Gastroesophageal sphincter (tissue), 3 donors: ENCODE results near the gene SLC44A4.

ENCODE experiments used
- EP300 ChIP-seq: sonication (generic); formaldehyde crosslinking; IDR thresholded peaks from one replicate; pipeline ENCODE4 v1.6.1; 2017; ENCODE audit warnings: antibody characterized with exemption, mild to moderate bottlenecking
- POLR2AphosphoS5 ChIP-seq: sonication (generic); formaldehyde crosslinking; IDR thresholded peaks from one replicate; pipeline ENCODE4 v1.6.1; 2017; ENCODE audit warnings: antibody characterized with exemption
- TF ChIP-seq, protein P1 (sequence below), 4 experiments: fragments of 200-600 bp in 2 of 4; fragments of 450-650 bp in 2 of 4; sonication (generic) in 1 of 4; IDR thresholded peaks; one replicate each; pipeline ENCODE4 v1.5.1; 2017 to 2019; ENCODE audit warnings: antibody characterized with exemption in 4 of 4, mild to moderate bottlenecking in 2 of 4, moderate library complexity in 2 of 4

DNA sequence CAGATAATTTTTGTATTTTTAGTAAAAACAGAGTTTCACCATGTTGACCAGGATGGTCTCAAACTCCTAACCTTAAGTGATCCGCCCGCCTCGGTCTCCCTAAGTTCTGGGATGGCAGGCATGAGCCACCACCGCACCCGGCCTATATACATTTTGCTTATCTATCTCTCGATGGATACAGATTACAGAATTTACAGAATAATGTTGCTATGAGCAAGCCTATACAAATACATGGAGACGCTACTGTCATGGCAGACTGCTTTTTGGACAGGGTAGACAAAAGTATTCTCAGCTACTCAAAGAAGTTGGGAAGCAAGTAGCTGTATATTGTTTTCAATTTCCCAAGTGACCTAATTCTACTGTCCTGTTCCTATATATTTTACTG is 65.3 kb downstream of the SLC44A4 start:
- TF ChIP-seq, protein P1, sequence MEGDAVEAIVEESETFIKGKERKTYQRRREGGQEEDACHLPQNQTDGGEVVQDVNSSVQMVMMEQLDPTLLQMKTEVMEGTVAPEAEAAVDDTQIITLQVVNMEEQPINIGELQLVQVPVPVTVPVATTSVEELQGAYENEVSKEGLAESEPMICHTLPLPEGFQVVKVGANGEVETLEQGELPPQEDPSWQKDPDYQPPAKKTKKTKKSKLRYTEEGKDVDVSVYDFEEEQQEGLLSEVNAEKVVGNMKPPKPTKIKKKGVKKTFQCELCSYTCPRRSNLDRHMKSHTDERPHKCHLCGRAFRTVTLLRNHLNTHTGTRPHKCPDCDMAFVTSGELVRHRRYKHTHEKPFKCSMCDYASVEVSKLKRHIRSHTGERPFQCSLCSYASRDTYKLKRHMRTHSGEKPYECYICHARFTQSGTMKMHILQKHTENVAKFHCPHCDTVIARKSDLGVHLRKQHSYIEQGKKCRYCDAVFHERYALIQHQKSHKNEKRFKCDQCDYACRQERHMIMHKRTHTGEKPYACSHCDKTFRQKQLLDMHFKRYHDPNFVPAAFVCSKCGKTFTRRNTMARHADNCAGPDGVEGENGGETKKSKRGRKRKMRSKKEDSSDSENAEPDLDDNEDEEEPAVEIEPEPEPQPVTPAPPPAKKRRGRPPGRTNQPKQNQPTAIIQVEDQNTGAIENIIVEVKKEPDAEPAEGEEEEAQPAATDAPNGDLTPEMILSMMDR (IDR thresholded peaks at IDR 0.05): no peak
- TF ChIP-seq POLR2AphosphoS5 (no peak), EP300 (no peak)
